ENCODE data around the gene GOLIM4. TPM values are rescaled to one million over a fixed set of nuclear protein-coding genes. Genes with fewer than 3 reads are reported as not detected.
A peak's percentile ranks its signal among the peaks of the same experiment; 100 is the strongest.

GOLIM4 gene
- polyA plus RNA-seq, 3 donors from 2014 or later = 2.3 to 7.7 (median 4.1) TPM

- Mint-ChIP-seq H3K36me3 (no peaks in the 10 kb centered on the region), H3K27me3 (ENCODE audit: low read depth in 3 of 3) (no peaks in the 10 kb centered on the region), H3K9me3 (no peaks in the 10 kb centered on the region), H3K27ac (no peak overlapping the region), H3K4me1 (peaks cover 0 to 6% of the 10 kb centered on the region in 2 donors), H3K4me3 (no peak overlapping the region)
- DNase-seq = no peak
Measured at GRCh38 chr3:168117853-168118313, 22.2 kb upstream of the GOLIM4 start.

- H3K36me3 Mint-ChIP-seq = no peaks in the 10 kb centered on the region
- H3K27me3 Mint-ChIP-seq (ENCODE audit: low read depth in 3 of 3) = no peaks in the 10 kb centered on the region
- DNase-seq = no peak
- no peaks in the 10 kb centered on the region for H3K9me3 Mint-ChIP-seq
- H3K27ac Mint-ChIP-seq = no peak overlapping the region
- no peak overlapping the region for H3K4me3 Mint-ChIP-seq
- peaks cover 0 to 6% of the 10 kb centered on the region in 2 donors for H3K4me1 Mint-ChIP-seq
Measured at GRCh38 chr3:168117059-168117458, 21.3 kb upstream of the GOLIM4 start.

- no peaks in the 10 kb centered on the region for H3K27me3 Mint-ChIP-seq (ENCODE audit: low read depth in 3 of 3)
- H3K4me1 Mint-ChIP-seq = peaks cover 0 to 6% of the 10 kb centered on the region in 2 donors
- no peak overlapping the region for H3K4me3 Mint-ChIP-seq
- H3K9me3 Mint-ChIP-seq = no peaks in the 10 kb centered on the region
- no peak overlapping the region for H3K27ac Mint-ChIP-seq
- no peaks in the 10 kb centered on the region for H3K36me3 Mint-ChIP-seq
- DNase-seq = no peak
Measured at GRCh38 chr3:168116279-168116678, 20.6 kb upstream of the GOLIM4 start.

GRCh38 chr3:168113848-168114247 is 18.1 kb upstream of the GOLIM4 start:
- no peak for DNase-seq
- Mint-ChIP-seq H3K4me1 (peaks cover 0 to 6% of the 10 kb centered on the region in 2 donors), H3K27ac (no peak overlapping the region), H3K36me3 (no peaks in the 10 kb centered on the region), H3K4me3 (no peak overlapping the region), H3K9me3 (no peaks in the 10 kb centered on the region), H3K27me3 (ENCODE audit: low read depth in 3 of 3) (no peaks in the 10 kb centered on the region)

GRCh38 chr3:168112894-168113293 is 17.2 kb upstream of the GOLIM4 start:
- Mint-ChIP-seq H3K27ac (no peak overlapping the region), H3K36me3 (no peaks in the 10 kb centered on the region), H3K4me3 (no peak overlapping the region), H3K27me3 (ENCODE audit: low read depth in 3 of 3) (no peaks in the 10 kb centered on the region), H3K9me3 (no peaks in the 10 kb centered on the region), H3K4me1 (peaks cover 0 to 6% of the 10 kb centered on the region in 2 donors)
- DNase-seq = no peak

- H3K36me3 Mint-ChIP-seq = no peaks in the 10 kb centered on the region
- H3K4me1 Mint-ChIP-seq = no peaks in the 10 kb centered on the region
- H3K27me3 Mint-ChIP-seq (ENCODE audit: low read depth in 3 of 3) = peaks cover 2 to 6% (median 4%) of the 10 kb centered on the region in 3 donors
- no peak for DNase-seq
- H3K4me3 Mint-ChIP-seq = no peak overlapping the region
- H3K27ac Mint-ChIP-seq = no peak overlapping the region
- no peaks in the 10 kb centered on the region for H3K9me3 Mint-ChIP-seq
Measured at GRCh38 chr3:168104361-168104760, 8.6 kb upstream of the GOLIM4 start.

- H3K36me3 Mint-ChIP-seq = no peaks in the 10 kb centered on the region
- no peaks in the 10 kb centered on the region for H3K4me1 Mint-ChIP-seq
- H3K9me3 Mint-ChIP-seq = no peaks in the 10 kb centered on the region
- no peak overlapping the region for H3K4me3 Mint-ChIP-seq
- no peak overlapping the region for H3K27ac Mint-ChIP-seq
- DNase-seq = no peak
- H3K27me3 Mint-ChIP-seq (ENCODE audit: low read depth in 3 of 3) = peaks cover 2 to 7% (median 4%) of the 10 kb centered on the region in 3 donors
Measured at GRCh38 chr3:168102735-168103410, 7.1 kb upstream of the GOLIM4 start.

GRCh38 chr3:168100777-168101492 is 5.2 kb upstream of the GOLIM4 start:
- no peaks in the 10 kb centered on the region for H3K9me3 Mint-ChIP-seq
- H3K4me1 Mint-ChIP-seq = peaks cover 6 to 14% of the 10 kb centered on the region in 2 donors
- H3K4me3 Mint-ChIP-seq = no peak overlapping the region
- H3K36me3 Mint-ChIP-seq = no peaks in the 10 kb centered on the region
- H3K27ac Mint-ChIP-seq = no peak overlapping the region
- DNase-seq = no peak
- H3K27me3 Mint-ChIP-seq (ENCODE audit: low read depth in 3 of 3) = peaks cover 4 to 11% (median 8%) of the 10 kb centered on the region in 3 donors

GRCh38 chr3:168097381-168097780 is 1.7 kb upstream of the GOLIM4 start:
- Mint-ChIP-seq H3K36me3 (no peaks in the 10 kb centered on the region), H3K27ac (no peak overlapping the region), H3K4me1 (peaks cover 23 to 40% of the 10 kb centered on the region in 2 donors), H3K27me3 (ENCODE audit: low read depth in 3 of 3) (peaks cover 12 to 19% (median 18%) of the 10 kb centered on the region in 3 donors), H3K9me3 (no peaks in the 10 kb centered on the region), H3K4me3 (no peak overlapping the region)
- no peak for DNase-seq

- H3K27ac Mint-ChIP-seq = peak overlapping the region; percentile 86 to 96 (median 92)
- no peak for DNase-seq
- H3K9me3 Mint-ChIP-seq = no peaks in the 10 kb centered on the region
- H3K4me3 Mint-ChIP-seq = peak overlapping the region; percentile 94 to 100 (median 95)
- no peaks in the 10 kb centered on the region for H3K36me3 Mint-ChIP-seq
- peaks cover 12 to 17% (median 16%) of the 10 kb centered on the region in 3 donors for H3K27me3 Mint-ChIP-seq (ENCODE audit: low read depth in 3 of 3)
- H3K4me1 Mint-ChIP-seq = peaks cover 24 to 45% of the 10 kb centered on the region in 2 donors
Measured at GRCh38 chr3:168096210-168096652, 507 bp upstream of the GOLIM4 start.

GRCh38 chr3:168094877-168095610 is 680 bp downstream of the GOLIM4 start:
- DNase-seq = peak; percentile 77 to 78 (median 77)
- Mint-ChIP-seq H3K9me3 (no peaks in the 10 kb centered on the region), H3K4me3 (peak overlapping the region; percentile 94 to 100 (median 95)), H3K27me3 (ENCODE audit: low read depth in 3 of 3) (peaks cover 12 to 17% (median 16%) of the 10 kb centered on the region in 3 donors), H3K4me1 (peaks cover 26 to 54% of the 10 kb centered on the region in 2 donors), H3K27ac (peak overlapping the region; percentile 86 to 93 (median 90)), H3K36me3 (no peaks in the 10 kb centered on the region)

- no peaks in the 10 kb centered on the region for H3K36me3 Mint-ChIP-seq
- H3K9me3 Mint-ChIP-seq = no peaks in the 10 kb centered on the region
- H3K27ac Mint-ChIP-seq = peak overlapping the region; percentile 86 to 89 (median 88)
- H3K4me1 Mint-ChIP-seq = peaks cover 28 to 59% of the 10 kb centered on the region in 2 donors
- no peak for DNase-seq
- peak overlapping the region; percentile 90 to 100 (median 95) for H3K4me3 Mint-ChIP-seq
- H3K27me3 Mint-ChIP-seq (ENCODE audit: low read depth in 3 of 3) = peaks cover 12 to 18% (median 17%) of the 10 kb centered on the region in 3 donors
Measured at GRCh38 chr3:168094580-168094876, 1.2 kb downstream of the GOLIM4 start.

GRCh38 chr3:168093790-168094189 is 1.9 kb downstream of the GOLIM4 start:
- H3K9me3 Mint-ChIP-seq = no peaks in the 10 kb centered on the region
- peak overlapping the region in 4 of 5 donors; percentile 10 to 53 (median 34) for H3K4me3 Mint-ChIP-seq
- peaks cover 12 to 17% (median 16%) of the 10 kb centered on the region in 3 donors for H3K27me3 Mint-ChIP-seq (ENCODE audit: low read depth in 3 of 3)
- no peak for DNase-seq
- no peaks in the 10 kb centered on the region for H3K36me3 Mint-ChIP-seq
- H3K4me1 Mint-ChIP-seq = peaks cover 35 to 67% of the 10 kb centered on the region in 2 donors
- peak overlapping the region in 4 of 6 donors; percentile 23 to 57 (median 34) for H3K27ac Mint-ChIP-seq

GRCh38 chr3:168093229-168093628 is 2.5 kb downstream of the GOLIM4 start:
- no peaks in the 10 kb centered on the region for H3K36me3 Mint-ChIP-seq
- H3K4me3 Mint-ChIP-seq = peak overlapping the region in 4 of 5 donors; percentile 10 to 53 (median 34)
- H3K4me1 Mint-ChIP-seq = peaks cover 41 to 72% of the 10 kb centered on the region in 2 donors
- DNase-seq = no peak
- H3K27ac Mint-ChIP-seq = peak overlapping the region in 5 of 6 donors; percentile 23 to 68 (median 32)
- peaks cover 12 to 17% (median 16%) of the 10 kb centered on the region in 3 donors for H3K27me3 Mint-ChIP-seq (ENCODE audit: low read depth in 3 of 3)
- H3K9me3 Mint-ChIP-seq = no peaks in the 10 kb centered on the region
